Endodermal cell (in vitro differentiated cells): ENCODE measurements around the gene NPS. TPM values are rescaled to one million over a fixed set of nuclear protein-coding genes. Genes with fewer than 3 reads are reported as not detected.

ENCODE experiments used
- DNase-seq: peaks from one replicate; pipeline ENCODE4 v3.0.0-alpha.2; 2017
- H3K27ac ChIP-seq: 2 replicates; pipeline ENCODE4 v1.5.1; 2013; ENCODE audit warnings: mild to moderate bottlenecking, low read depth, low read length, moderate library complexity
- H3K27me3 ChIP-seq: 2 replicates; pipeline ENCODE4 v1.6.1; 2013; ENCODE audit warnings: mild to moderate bottlenecking, low read length, moderate library complexity; ENCODE audit not compliant: insufficient read depth, control insufficient read depth, poor library complexity, severe bottlenecking
- H3K36me3 ChIP-seq: 2 replicates; pipeline ENCODE4 v1.7.0; 2013; ENCODE audit warnings: mild to moderate bottlenecking, low read length, moderate library complexity; ENCODE audit not compliant: control insufficient read depth, insufficient read depth
- H3K4me1 ChIP-seq: one replicate; pipeline ENCODE4 v1.7.0; 2013; ENCODE audit warnings: low read length; ENCODE audit not compliant: control insufficient read depth, insufficient read depth
- H3K4me3 ChIP-seq: 2 replicates; pipeline ENCODE4 v1.5.1; 2013; ENCODE audit warnings: mild to moderate bottlenecking, low read length, moderate library complexity
- H3K9ac ChIP-seq: 2 replicates; pipeline ENCODE4 v1.6.1; 2013; ENCODE audit warnings: mild to moderate bottlenecking, low read length, moderate library complexity; ENCODE audit not compliant: poor library complexity, severe bottlenecking; ENCODE audit errors: extremely low read depth
- H3K9me3 ChIP-seq: 2 replicates; pipeline ENCODE4 v1.6.1; 2013; ENCODE audit warnings: mild to moderate bottlenecking, low read length, moderate library complexity; ENCODE audit not compliant: control insufficient read depth
- H3K27ac Mint-ChIP-seq: 2 replicates; pipeline ENCODE4 v1.8.0; 2020; ENCODE audit warnings: mixed read lengths
- H3K27me3 Mint-ChIP-seq: 2 replicates; pipeline ENCODE4 v1.8.0; 2021; ENCODE audit warnings: mild to moderate bottlenecking, mixed read lengths; ENCODE audit not compliant: insufficient read depth
- H3K36me3 Mint-ChIP-seq: 2 replicates; pipeline ENCODE4 v1.8.0; 2020; ENCODE audit warnings: low read depth, mixed read lengths
- H3K4me1 Mint-ChIP-seq: 2 replicates; pipeline ENCODE4 v1.8.0; 2020; ENCODE audit warnings: mixed read lengths
- H3K4me3 Mint-ChIP-seq: 2 replicates; pipeline ENCODE4 v1.8.0; 2020; ENCODE audit warnings: mild to moderate bottlenecking, moderate library complexity, mixed read lengths
- H3K9me3 Mint-ChIP-seq: 2 replicates; pipeline ENCODE4 v1.8.0; 2020; ENCODE audit warnings: mild to moderate bottlenecking, mixed read lengths
- WGBS, 2 experiments: methylation state at CpG; one replicate each; pipeline versions ENCODE4 v1.1.5 to v1.1.7; 2013; ENCODE audit warnings: missing lambda C conversion rate in 2 of 2, mixed read lengths in 1 of 2; ENCODE audit not compliant: insufficient coverage in 1 of 2, insufficient read length in 1 of 2; 5-methylcytosine and 5-hydroxymethylcytosine counted together
- total RNA-seq, 2 donors: library from RNA; stranded (reverse); fragmentation: NEBNext Ultra II Directional in 1 of 2; extraction: Animal tissue kit (Norgen Biotek cat#: 25700) in 1 of 2; gene quantifications; 2 replicates in 1 of 2; 3 replicates in 1 of 2; pipeline ENCODE4 v1.2.1, GENCODE V29; 2021
- TF ChIP-seq, protein P1 (sequence below): fragments of 200-600 bp; sonication (generic); conservative IDR thresholded peaks from 2 replicates; pipeline ENCODE4 v1.5.0; 2021; ENCODE audit warnings: antibody characterized with exemption, mild to moderate bottlenecking

The NPS gene
- total RNA-seq, 2 donors from 2014 or later: not detected

DNA sequence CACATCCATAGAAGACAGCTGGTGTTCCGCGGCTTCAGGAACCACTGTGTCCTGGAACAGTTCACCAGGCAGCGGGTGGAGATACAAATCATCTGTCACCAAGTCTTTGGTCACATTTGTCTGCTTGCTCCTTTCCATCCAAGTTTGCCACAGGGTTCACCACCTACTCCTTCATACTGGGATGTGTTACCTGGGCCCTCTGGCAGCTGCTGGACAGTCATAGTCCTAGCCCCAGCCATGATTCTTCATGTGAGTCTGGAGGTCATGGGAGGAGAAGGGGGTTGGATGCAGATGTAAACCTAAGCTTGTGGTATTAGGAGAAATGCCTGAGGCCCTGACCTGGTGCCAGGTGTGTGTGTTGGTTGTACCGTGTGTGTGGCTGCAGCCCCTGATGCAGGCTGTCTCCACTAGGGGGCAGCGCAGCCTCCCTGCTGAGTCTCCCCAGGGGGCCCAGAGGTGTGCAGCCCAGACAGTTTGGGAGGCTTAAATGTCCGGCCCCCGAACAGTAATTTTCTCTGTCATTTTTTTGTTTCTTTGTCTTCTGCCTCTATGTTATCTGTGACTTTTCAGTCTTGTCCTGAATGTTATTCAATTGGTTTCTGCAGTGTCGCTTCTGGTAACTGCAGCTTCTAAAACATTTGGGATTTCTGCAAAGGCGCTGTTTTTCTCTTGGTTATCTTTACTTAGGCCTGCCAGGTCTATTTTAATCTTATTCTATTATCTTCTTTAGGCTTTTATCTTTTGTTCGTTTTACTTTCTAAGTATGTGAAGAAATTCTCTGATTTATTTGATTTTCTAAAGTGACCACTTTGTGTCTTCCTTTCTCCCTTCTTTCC, 14.8 kb downstream of the NPS start:
- Histone ChIP-seq H3K27me3 (no peaks in the 10 kb centered on the region), H3K4me3 (no peak overlapping the region), H3K36me3 (no peaks in the 10 kb centered on the region), H3K9me3 (no peaks in the 10 kb centered on the region), H3K9ac (no peak overlapping the region), H3K4me1 (no peaks in the 10 kb centered on the region), H3K27ac (no peak overlapping the region)
- Mint-ChIP-seq H3K4me1 (no peaks in the 10 kb centered on the region), H3K9me3 (no peaks in the 10 kb centered on the region), H3K27ac (no peak overlapping the region), H3K4me3 (no peak overlapping the region), H3K27me3 (no peaks in the 10 kb centered on the region), H3K36me3 (no peaks in the 10 kb centered on the region)
- peak; percentile 75 for DNase-seq
- WGBS, 2 experiments: 73 to 84% methylated on average over 6 to 9 of the region's 10 CpGs
- TF ChIP-seq, protein P1, sequence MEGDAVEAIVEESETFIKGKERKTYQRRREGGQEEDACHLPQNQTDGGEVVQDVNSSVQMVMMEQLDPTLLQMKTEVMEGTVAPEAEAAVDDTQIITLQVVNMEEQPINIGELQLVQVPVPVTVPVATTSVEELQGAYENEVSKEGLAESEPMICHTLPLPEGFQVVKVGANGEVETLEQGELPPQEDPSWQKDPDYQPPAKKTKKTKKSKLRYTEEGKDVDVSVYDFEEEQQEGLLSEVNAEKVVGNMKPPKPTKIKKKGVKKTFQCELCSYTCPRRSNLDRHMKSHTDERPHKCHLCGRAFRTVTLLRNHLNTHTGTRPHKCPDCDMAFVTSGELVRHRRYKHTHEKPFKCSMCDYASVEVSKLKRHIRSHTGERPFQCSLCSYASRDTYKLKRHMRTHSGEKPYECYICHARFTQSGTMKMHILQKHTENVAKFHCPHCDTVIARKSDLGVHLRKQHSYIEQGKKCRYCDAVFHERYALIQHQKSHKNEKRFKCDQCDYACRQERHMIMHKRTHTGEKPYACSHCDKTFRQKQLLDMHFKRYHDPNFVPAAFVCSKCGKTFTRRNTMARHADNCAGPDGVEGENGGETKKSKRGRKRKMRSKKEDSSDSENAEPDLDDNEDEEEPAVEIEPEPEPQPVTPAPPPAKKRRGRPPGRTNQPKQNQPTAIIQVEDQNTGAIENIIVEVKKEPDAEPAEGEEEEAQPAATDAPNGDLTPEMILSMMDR: peak; percentile 89

DNA sequence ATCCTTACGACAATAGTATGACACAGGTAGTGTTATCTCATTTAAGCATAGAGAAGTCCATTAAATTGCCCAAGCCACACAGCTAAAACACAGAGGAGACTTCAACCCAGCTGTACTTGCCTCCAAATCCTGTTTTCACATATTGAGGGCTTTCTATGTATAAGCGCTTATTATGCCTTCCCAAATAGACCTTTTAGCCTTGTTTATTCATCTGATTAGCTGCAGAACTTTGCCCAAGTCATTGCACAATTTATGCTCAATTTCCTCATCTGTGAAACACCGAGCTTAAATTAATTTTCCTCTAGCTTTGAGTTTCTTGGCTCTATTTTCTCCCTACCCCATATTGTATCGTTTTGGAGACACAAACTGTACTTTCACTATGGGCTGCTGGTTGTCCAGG, 15.5 kb downstream of the NPS start:
- Mint-ChIP-seq H3K27me3 (no peaks in the 10 kb centered on the region), H3K27ac (no peak overlapping the region), H3K4me1 (no peaks in the 10 kb centered on the region), H3K36me3 (no peaks in the 10 kb centered on the region), H3K4me3 (no peak overlapping the region), H3K9me3 (no peaks in the 10 kb centered on the region)
- Histone ChIP-seq H3K4me3 (no peak overlapping the region), H3K9me3 (no peaks in the 10 kb centered on the region), H3K27me3 (no peaks in the 10 kb centered on the region), H3K4me1 (no peaks in the 10 kb centered on the region), H3K9ac (no peak overlapping the region), H3K36me3 (no peaks in the 10 kb centered on the region), H3K27ac (no peak overlapping the region)
- WGBS, 2 experiments: 88 to 95% methylated on average over 3 to 4 of the region's 4 CpGs
- TF ChIP-seq, protein P1: no peak
- no peak for DNase-seq

DNA sequence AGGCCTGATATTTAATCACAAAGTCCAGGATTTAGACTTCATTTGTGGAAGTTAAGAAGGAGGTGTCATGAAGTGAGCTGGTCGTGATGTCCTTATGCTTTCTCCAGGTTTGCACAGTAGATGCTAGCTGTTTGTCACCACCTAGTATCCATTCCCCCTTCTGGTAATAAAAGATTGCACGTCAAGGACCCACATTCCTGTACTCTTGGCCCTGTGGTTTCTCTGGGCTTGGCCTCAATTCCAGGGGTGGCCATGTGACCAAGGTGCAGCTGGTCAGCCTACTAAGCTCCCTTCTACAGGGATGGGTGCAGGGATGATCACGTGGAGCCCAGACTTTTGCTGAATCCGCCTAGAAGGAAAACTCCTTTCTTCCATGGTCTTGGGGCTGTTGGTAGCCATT, 16.5 kb downstream of the NPS start:
- H3K27ac Mint-ChIP-seq: no peak overlapping the region
- Histone ChIP-seq H3K9me3 (no peaks in the 10 kb centered on the region), H3K27me3 (no peaks in the 10 kb centered on the region), H3K36me3 (no peaks in the 10 kb centered on the region), H3K9ac (no peak overlapping the region), H3K4me3 (no peak overlapping the region), H3K4me1 (no peaks in the 10 kb centered on the region), H3K27ac (no peak overlapping the region)
- H3K36me3 Mint-ChIP-seq: no peaks in the 10 kb centered on the region
- no peaks in the 10 kb centered on the region for H3K9me3 Mint-ChIP-seq
- 79 to 91% methylated on average over 3 to 4 of the region's 4 CpGs for WGBS, 2 experiments
- no peaks in the 10 kb centered on the region for H3K27me3 Mint-ChIP-seq
- TF ChIP-seq, protein P1: no peak
- no peaks in the 10 kb centered on the region for H3K4me1 Mint-ChIP-seq
- DNase-seq: no peak
- no peak overlapping the region for H3K4me3 Mint-ChIP-seq
